H1 (cell line): ENCODE measurements around the gene SEC14L6. TPM values are rescaled to one million over a fixed set of nuclear protein-coding genes. Genes with fewer than 3 reads are reported as not detected.

Source experiments
- CTCF ChIA-PET: fragments of 300-600 bp; sonication (Branson Sonifier 250); formaldehyde crosslinking; loops from one replicate; lab custom pipeline; 2021; ENCODE audit not compliant: partially characterized antibody; lab: Charles Lee
- POLR2A ChIA-PET: fragments of 300-600 bp; sonication (Branson Sonifier 250); formaldehyde crosslinking; loops from one replicate; lab custom pipeline; 2021; ENCODE audit warnings: inconsistent platforms; ENCODE audit not compliant: partially characterized antibody; lab: Charles Lee
- DNase-seq, 2 experiments: peaks; one replicate each; pipeline versions ENCODE4 v3.0.0 to v3.0.0-alpha.2; 2010 to 2022; ENCODE audit warnings: low spot score in 2 of 2, low read depth in 1 of 2, mixed read lengths in 1 of 2
- FAIRE-seq: peaks from 2 replicates; lab custom pipeline; 2011; peaks lifted over from hg19 to GRCh38; lab: Jason Lieb, UNC
- H2AFZ ChIP-seq: 2 replicates; pipeline ENCODE4 v1.8.1; 2012; ENCODE audit warnings: low read length, inconsistent platforms
- H2AK5ac ChIP-seq: 2 replicates; pipeline ENCODE4 v1.6.1; 2013; ENCODE audit warnings: low read depth, low read length
- H2BK120ac ChIP-seq: replicated peaks from 2 replicates; pipeline ENCODE3; 2013; ENCODE audit warnings: low read depth, low read length, inconsistent platforms
- H2BK12ac ChIP-seq: 2 replicates; pipeline ENCODE4 v1.6.1; 2013; ENCODE audit warnings: low read depth, low read length
- H2BK15ac ChIP-seq: 2 replicates; pipeline ENCODE4 v1.6.1; 2013; ENCODE audit warnings: low read length
- H2BK20ac ChIP-seq: 2 replicates; pipeline ENCODE4 v1.6.1; 2013; ENCODE audit warnings: low read length
- H2BK5ac ChIP-seq: 2 replicates; pipeline ENCODE4 v1.6.1; 2013; ENCODE audit warnings: low read depth, low read length
- H3K14ac ChIP-seq: 2 replicates; pipeline ENCODE4 v1.6.1; 2013; ENCODE audit warnings: inconsistent platforms; ENCODE audit not compliant: insufficient read length
- H3K18ac ChIP-seq: 2 replicates; pipeline ENCODE4 v1.6.1; 2013; ENCODE audit warnings: low read length; ENCODE audit errors: extremely low read depth
- H3K23ac ChIP-seq: 2 replicates; pipeline ENCODE4 v1.6.1; 2013; ENCODE audit warnings: inconsistent platforms; ENCODE audit not compliant: insufficient read length
- H3K23me2 ChIP-seq: 2 replicates; pipeline ENCODE4 v1.6.1; 2013; ENCODE audit warnings: low read depth, low read length
- H3K27ac ChIP-seq: 2 replicates; pipeline ENCODE4 v1.6.1; 2011; ENCODE audit warnings: low read depth, low read length, inconsistent platforms
- H3K27me3 ChIP-seq, 4 experiments: replicated peaks in 1 of 4; 1 replicate in 1 of 4; 2 replicates in 3 of 4; pipeline versions ENCODE4 v1.6.1 to v1.8.1; 2011 to 2013; ENCODE audit warnings: low read length in 3 of 4, mild to moderate bottlenecking in 3 of 4, inconsistent platforms in 2 of 4, mixed read lengths in 2 of 4, moderate library complexity in 1 of 4; ENCODE audit not compliant: control insufficient read depth in 3 of 4, insufficient read depth in 3 of 4; ENCODE audit errors: extremely low read depth in 1 of 4
- H3K36me3 ChIP-seq, 4 experiments: 2 replicates each; pipeline versions ENCODE4 v1.6.1 to v1.8.1; 2011 to 2013; ENCODE audit warnings: mild to moderate bottlenecking in 4 of 4, low read length in 3 of 4, moderate library complexity in 2 of 4, control low read depth in 1 of 4, inconsistent platforms in 1 of 4; ENCODE audit not compliant: insufficient read depth in 4 of 4, control insufficient read depth in 2 of 4
- H3K4ac ChIP-seq: replicated peaks from 2 replicates; pipeline ENCODE3; 2013; ENCODE audit warnings: low read length, low read depth, mixed read lengths, inconsistent platforms; ENCODE audit not compliant: insufficient read length
- H3K4me1 ChIP-seq, 4 experiments: replicated peaks in 1 of 4; 1 replicate in 1 of 4; 2 replicates in 3 of 4; pipeline versions ENCODE4 v1.6.1 to v1.8.1; 2011 to 2013; ENCODE audit warnings: low read length in 3 of 4, inconsistent platforms in 2 of 4, mixed read lengths in 1 of 4; ENCODE audit not compliant: insufficient read depth in 4 of 4, control insufficient read depth in 3 of 4
- H3K4me2 ChIP-seq, 2 experiments: 2 replicates each; pipeline versions ENCODE4 v1.6.1 to v1.8.1; 2011 to 2013; ENCODE audit warnings: low read depth in 2 of 2, low read length in 2 of 2, control low read depth in 1 of 2, inconsistent platforms in 1 of 2, mild to moderate bottlenecking in 1 of 2; ENCODE audit not compliant: insufficient read depth in 1 of 2
- H3K4me3 ChIP-seq, 4 experiments: fragments of 200-600, 300-600 bp in 1 of 4; sonication (generic), shearing (Covaris generic), sonication (Bioruptor Twin) in 1 of 4; 2 replicates each; pipeline versions ENCODE4 v1.5.1 to v1.8.1; 2011 to 2016; ENCODE audit warnings: low read length in 4 of 4, low read depth in 3 of 4, control low read depth in 2 of 4, inconsistent platforms in 2 of 4, mild to moderate bottlenecking in 2 of 4, mixed read lengths in 1 of 4, moderate library complexity in 1 of 4; ENCODE audit not compliant: insufficient read depth in 2 of 4; ENCODE audit errors: extremely low read depth in 1 of 4
- H3K56ac ChIP-seq: replicated peaks from 2 replicates; pipeline ENCODE3; 2013; ENCODE audit warnings: low read depth, mild to moderate bottlenecking, mixed read lengths, low read length, inconsistent platforms; ENCODE audit not compliant: insufficient read length
- H3K79me1 ChIP-seq: 2 replicates; pipeline ENCODE4 v1.6.1; 2013; ENCODE audit warnings: low read depth, low read length, control low read depth
- H3K79me2 ChIP-seq, 2 experiments: 2 replicates each; pipeline versions ENCODE4 v1.6.1 to v1.8.1; 2012 to 2013; ENCODE audit warnings: low read length in 2 of 2, mild to moderate bottlenecking in 2 of 2, inconsistent platforms in 1 of 2; ENCODE audit not compliant: insufficient read depth in 2 of 2, control insufficient read depth in 1 of 2
- H3K9ac ChIP-seq, 4 experiments: replicated peaks in 1 of 4; 1 replicate in 1 of 4; 2 replicates in 3 of 4; pipeline versions ENCODE4 v1.6.1 to v1.8.1; 2011 to 2013; ENCODE audit warnings: low read depth in 3 of 4, low read length in 3 of 4, control low read depth in 2 of 4, mild to moderate bottlenecking in 2 of 4, moderate library complexity in 2 of 4, inconsistent platforms in 1 of 4; ENCODE audit errors: extremely low read depth in 1 of 4
- H3K9me3 ChIP-seq, 2 experiments: 2 replicates each; pipeline versions ENCODE4 v1.6.1 to v1.8.1; 2012 to 2013; ENCODE audit warnings: mild to moderate bottlenecking in 2 of 2, moderate library complexity in 2 of 2, control low read depth in 1 of 2, inconsistent platforms in 1 of 2, low read depth in 1 of 2, low read length in 1 of 2, mixed read lengths in 1 of 2; ENCODE audit not compliant: insufficient read depth in 2 of 2
- H4K20me1 ChIP-seq, 2 experiments: replicated peaks in 1 of 2; 2 replicates each; pipeline versions ENCODE3 to v1.8.1; 2011 to 2013; ENCODE audit warnings: inconsistent platforms in 2 of 2, low read length in 2 of 2, mild to moderate bottlenecking in 1 of 2; ENCODE audit not compliant: insufficient read depth in 2 of 2, control insufficient read depth in 1 of 2
- H4K5ac ChIP-seq: 2 replicates; pipeline ENCODE4 v1.6.1; 2013; ENCODE audit warnings: low read length, low read depth, mixed read lengths, inconsistent platforms; ENCODE audit not compliant: insufficient read length
- H4K8ac ChIP-seq: 2 replicates; pipeline ENCODE4 v1.8.0; 2013; ENCODE audit warnings: mild to moderate bottlenecking, moderate library complexity, low read length, inconsistent platforms; ENCODE audit not compliant: insufficient read depth; ENCODE audit errors: extremely low read depth
- H4K91ac ChIP-seq: replicated peaks from 2 replicates; pipeline ENCODE3; 2013; ENCODE audit warnings: low read length, mixed read lengths, inconsistent platforms; ENCODE audit not compliant: insufficient read length
- GABPA ChIP-seq: IDR thresholded peaks from 2 replicates; pipeline ENCODE4 v1.6.1; 2011; ENCODE audit warnings: mild to moderate bottlenecking, low read length, moderate library complexity, borderline replicate concordance; ENCODE audit not compliant: insufficient read depth
- JUND ChIP-seq: IDR thresholded peaks from 2 replicates; pipeline ENCODE4 v1.6.1; 2011; ENCODE audit warnings: mild to moderate bottlenecking, improper control_type of control experiment, low read length
- RFX5 ChIP-seq: IDR thresholded peaks from 2 replicates; pipeline ENCODE4 v1.6.1; 2011; ENCODE audit warnings: low read depth, low read length, improper control_type of control experiment, borderline replicate concordance
- WGBS, 2 experiments: shearing (Covaris generic) in 1 of 2; methylation state at CpG; one replicate each; pipeline versions ENCODE4 v1.1.6 to v1.1.7; 2013 to 2015; ENCODE audit warnings: low lambda C conversion rate in 2 of 2, mixed read lengths in 2 of 2, inconsistent platforms in 1 of 2, low coverage in 1 of 2, missing lambda C conversion rate in 1 of 2; ENCODE audit not compliant: insufficient replicate concordance in 2 of 2, insufficient coverage in 1 of 2, insufficient read length in 1 of 2; ENCODE audit errors: extremely low coverage in 1 of 2, missing lambda C conversion rate in 1 of 2; 5-methylcytosine and 5-hydroxymethylcytosine counted together
- polyA plus RNA-seq, 7 experiments: library from polyadenylated mRNA; depleted of rRNA in 3 of 7; stranded (reverse) in 5 of 7; unstranded in 2 of 7; fragments of >200 nt in 5 of 7; fragments of 200-250 nt in 2 of 7; gene quantifications; 1 replicate in 5 of 7; 2 replicates in 1 of 7; 4 replicates in 1 of 7; pipeline versions ENCODE4 v1.2.1 to v1.2.3, GENCODE V29; 2011 to 2013; ENCODE audit warnings: missing spikeins in 2 of 7, mixed read lengths in 2 of 7
- total RNA-seq: library from RNA; stranded (reverse); fragmentation: NEBNext Ultra II Directional; extraction: Animal tissue kit (Norgen Biotek cat#: 25700); gene quantifications from 2 replicates; pipeline ENCODE4 v1.2.1, GENCODE V29; 2021

SEC14L6 gene
- total and polyA plus RNA-seq, 2 of the 8 experiments (the other 6 are each of a cell fraction or from before 2014, with no cell fraction given) = 0.63 to 2.1 TPM

- TF ChIP-seq GABPA (no peak), JUND (no peak), RFX5 (no peak)
- ChIA-PET CTCF (interaction anchor here (1.0 to 2.2 kb wide), 3 partner anchors 13 to 47 kb away, joined by 3 to 10 read pairs (median 3); no protein-coding TSS in a partner anchor), POLR2A (no interaction called here)
- H3K9ac ChIP-seq = no peak overlapping the region
- H2BK15ac ChIP-seq = no peak overlapping the region
- H2BK12ac ChIP-seq = no peak overlapping the region
- H4K91ac ChIP-seq = no peak overlapping the region
- H3K36me3 ChIP-seq = no peaks in the 10 kb centered on the region
- H3K27me3 ChIP-seq = no peaks in the 10 kb centered on the region
- no peak overlapping the region for H2BK20ac ChIP-seq
- no peaks in the 10 kb centered on the region for H3K79me1 ChIP-seq
- no peaks in the 10 kb centered on the region for H3K23me2 ChIP-seq
- H3K27ac ChIP-seq = no peak overlapping the region
- FAIRE-seq (no peak), DNase-seq (no peak)
- no peak overlapping the region for H2AFZ ChIP-seq
- H2BK5ac ChIP-seq = no peak overlapping the region
- H2BK120ac ChIP-seq = no peak overlapping the region
- no peak overlapping the region for H3K4me2 ChIP-seq
- no peak overlapping the region for H3K14ac ChIP-seq
- H4K8ac ChIP-seq = no peak overlapping the region
- no peaks in the 10 kb centered on the region for H3K9me3 ChIP-seq
- 90% methylated on average over 12 of the region's 12 CpGs; no CpG with 5 or more reads in 1 of the 2 experiments for WGBS, 2 experiments
- no peak overlapping the region for H3K56ac ChIP-seq
- no peaks in the 10 kb centered on the region for H3K79me2 ChIP-seq
- H3K4me3 ChIP-seq = no peak overlapping the region
- no peaks in the 10 kb centered on the region for H4K20me1 ChIP-seq
- H3K4me1 ChIP-seq = no peaks in the 10 kb centered on the region; a peak in 1 of 7 replicates
- no peak overlapping the region for H4K5ac ChIP-seq
- H2AK5ac ChIP-seq = no peak overlapping the region
- no peak overlapping the region for H3K18ac ChIP-seq
- H3K23ac ChIP-seq = no peak overlapping the region
- H3K4ac ChIP-seq = no peak overlapping the region
Observed at GRCh38 chr22:30492144-30492543, 54.4 kb downstream of the SEC14L6 start.
